ENCODE measurements around the gene HHIP.

DNA sequence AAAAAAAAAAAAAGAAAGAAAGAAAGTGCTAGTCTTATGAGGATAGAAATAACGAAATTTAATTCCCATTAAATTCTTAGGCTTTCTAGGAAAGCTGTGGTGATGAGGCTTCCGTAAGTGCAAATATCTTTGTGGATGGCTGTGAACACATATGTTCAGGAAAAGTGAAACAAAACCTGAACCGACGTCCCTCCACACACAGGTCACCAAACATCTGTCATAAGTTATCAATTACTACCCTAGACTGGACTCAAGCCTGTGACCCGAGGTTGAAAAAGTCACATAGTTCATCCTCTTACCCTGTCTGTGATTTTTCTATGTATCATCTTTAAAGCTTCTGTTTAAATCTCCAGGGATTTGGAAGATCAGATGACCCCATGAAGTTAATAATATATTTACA, 24.8 kb downstream of the HHIP start:
- TF ChIP-seq EZH2phosphoT487 (IDR thresholded peaks at IDR 0.05; ENCODE audit: borderline replicate concordance) = no peak
- TF ChIP-seq YY1 (IDR thresholded peaks at IDR 0.05; ENCODE audit: extremely low read depth, insufficient replicate concordance, low read depth, low read length) = no peak
- no peak for TF ChIP-seq SIN3A (IDR thresholded peaks at IDR 0.05; ENCODE audit: low read depth)
- no peak for TF ChIP-seq POLR2AphosphoS5 (IDR thresholded peaks at IDR 0.05; ENCODE audit: low read depth, low read length)
